ENCODE data around the gene LPCAT1.
"Not testable (repeated sequence)": the region's sequence is repeated elsewhere in the genome, so short reads cannot be mapped to it uniquely, and the experiment has no call there.

Gene LPCAT1

DNA sequence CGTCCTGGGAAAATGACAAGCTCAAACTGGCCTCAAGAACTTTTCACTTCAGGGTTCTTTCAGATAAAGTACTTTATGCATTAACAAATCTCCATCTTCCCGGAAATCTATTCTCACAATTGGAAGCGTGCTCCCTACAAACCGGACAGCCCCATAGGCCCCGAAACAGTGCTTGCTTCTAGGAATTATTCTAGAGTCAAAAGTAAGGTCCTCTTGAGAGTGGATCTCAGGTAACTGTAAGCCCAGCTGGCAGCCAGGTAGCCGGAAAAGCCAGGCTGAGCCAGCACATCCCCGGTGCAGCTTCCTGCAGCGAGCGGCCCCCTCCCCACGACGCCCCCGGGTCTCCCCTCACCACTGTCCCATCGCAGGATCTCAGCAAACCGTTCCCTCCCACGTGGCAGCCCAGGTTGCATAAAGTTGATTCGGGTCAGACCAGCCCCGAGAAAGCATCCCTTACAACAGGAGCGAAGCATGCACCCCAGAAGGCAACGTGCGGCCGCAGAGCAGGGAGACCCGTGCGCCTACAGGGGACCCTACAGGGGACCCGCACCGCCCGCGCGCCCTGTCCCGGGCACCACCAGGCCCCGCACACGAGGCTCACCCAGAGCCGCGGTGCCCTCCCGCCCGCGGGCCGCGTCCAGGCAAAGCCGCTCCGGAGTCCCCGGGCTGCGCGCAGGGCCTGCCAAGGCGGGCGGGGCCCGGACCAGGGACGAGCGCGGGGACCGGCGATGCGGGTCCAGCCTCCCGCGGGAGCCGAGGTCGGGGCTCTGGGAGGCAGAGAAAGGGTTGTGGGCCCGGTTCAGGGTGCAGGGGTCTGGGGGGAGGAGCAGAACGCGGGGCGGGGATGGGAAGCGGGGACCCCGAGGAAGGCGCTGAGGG is 920 bp downstream of the LPCAT1 start:
- DNase-seq (ENCODE audit: low spot score): no peak

- DNase-seq (ENCODE audit: low spot score): no peak
These were observed 1.8 kb downstream of the LPCAT1 start for GRCh38 chr5:1521671-1522600.

- no peak for DNase-seq (ENCODE audit: low spot score)
These were observed 2.8 kb downstream of the LPCAT1 start for GRCh38 chr5:1520791-1521453.

DNA sequence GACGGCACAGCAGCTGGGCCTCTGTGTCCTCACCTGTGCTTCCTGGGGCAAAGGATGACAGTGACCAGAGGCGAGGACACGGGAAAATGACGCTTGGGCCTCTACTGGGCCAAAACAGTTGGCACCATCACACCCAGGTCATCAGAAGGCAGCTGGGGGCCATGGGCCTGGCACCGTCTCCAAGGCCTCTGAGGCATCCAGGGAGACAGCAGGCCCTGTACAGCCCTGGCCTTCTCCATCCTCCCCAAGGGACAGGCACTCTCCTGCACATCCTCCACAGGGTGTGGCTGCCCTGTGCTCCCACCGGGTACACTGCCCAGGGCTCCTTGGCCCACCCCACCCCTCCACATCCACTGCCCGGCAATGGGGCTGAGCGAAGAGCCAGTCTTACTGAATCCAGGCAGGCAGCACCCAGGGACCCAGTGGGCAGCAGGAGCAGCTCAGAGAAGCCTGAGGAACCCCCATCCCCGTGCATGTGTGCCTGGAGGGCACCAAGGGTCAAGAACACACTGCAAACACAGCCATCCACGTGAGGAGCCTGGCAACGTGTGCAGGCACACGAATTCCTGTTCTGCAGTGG is 4.0 kb downstream of the LPCAT1 start:
- no peak for DNase-seq (ENCODE audit: low spot score)

GRCh38 chr5:1517838-1518237 is 5.9 kb downstream of the LPCAT1 start:
- DNase-seq (ENCODE audit: low spot score): no peak

DNA sequence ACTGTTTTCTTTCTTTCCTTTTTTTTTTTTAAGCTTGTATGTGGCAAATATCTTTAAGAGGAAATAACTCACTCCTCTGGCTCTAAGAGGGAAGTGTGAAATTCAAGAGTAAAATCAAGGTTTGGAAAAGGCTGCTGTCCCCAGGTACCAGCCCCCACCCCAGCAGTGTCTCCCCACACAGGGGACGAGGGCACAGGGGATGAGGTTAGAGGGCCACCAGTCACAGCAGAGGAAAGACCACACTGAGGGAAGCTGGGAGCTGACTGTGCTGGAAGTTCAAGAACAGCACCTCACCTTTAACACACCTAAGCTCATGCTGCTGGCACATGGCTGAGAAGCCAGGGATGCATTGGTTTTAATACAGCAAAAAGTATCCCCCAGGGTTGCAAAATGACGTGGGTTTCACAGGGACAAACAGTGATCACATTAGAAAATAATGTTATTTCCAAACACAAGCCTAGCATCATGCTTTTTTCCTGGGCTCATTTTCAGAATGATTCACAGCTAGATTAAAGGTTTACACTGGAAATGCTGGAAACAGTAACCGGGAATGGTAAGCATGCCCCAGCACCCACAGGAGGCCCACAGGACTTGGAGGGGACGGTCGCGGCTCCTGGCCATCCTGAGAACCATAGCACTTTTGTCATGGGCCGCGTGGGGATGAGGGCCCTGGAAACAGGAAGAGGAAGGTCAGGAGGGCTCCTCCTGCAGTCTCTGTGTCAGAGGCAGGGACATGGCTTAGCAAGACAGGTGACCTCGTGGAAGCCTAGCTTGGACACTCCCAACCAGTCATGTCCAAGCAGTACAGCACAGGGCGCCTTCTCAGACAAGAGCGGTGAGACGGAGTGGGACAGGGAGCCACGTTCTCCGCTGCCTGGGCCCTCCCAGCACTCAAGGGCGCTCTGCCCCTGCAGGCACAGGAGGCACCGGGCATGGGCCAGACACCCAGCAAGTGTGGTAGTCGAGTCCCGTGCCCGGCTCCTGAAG is 6.9 kb downstream of the LPCAT1 start:
- no peak for DNase-seq (ENCODE audit: low spot score)

DNA sequence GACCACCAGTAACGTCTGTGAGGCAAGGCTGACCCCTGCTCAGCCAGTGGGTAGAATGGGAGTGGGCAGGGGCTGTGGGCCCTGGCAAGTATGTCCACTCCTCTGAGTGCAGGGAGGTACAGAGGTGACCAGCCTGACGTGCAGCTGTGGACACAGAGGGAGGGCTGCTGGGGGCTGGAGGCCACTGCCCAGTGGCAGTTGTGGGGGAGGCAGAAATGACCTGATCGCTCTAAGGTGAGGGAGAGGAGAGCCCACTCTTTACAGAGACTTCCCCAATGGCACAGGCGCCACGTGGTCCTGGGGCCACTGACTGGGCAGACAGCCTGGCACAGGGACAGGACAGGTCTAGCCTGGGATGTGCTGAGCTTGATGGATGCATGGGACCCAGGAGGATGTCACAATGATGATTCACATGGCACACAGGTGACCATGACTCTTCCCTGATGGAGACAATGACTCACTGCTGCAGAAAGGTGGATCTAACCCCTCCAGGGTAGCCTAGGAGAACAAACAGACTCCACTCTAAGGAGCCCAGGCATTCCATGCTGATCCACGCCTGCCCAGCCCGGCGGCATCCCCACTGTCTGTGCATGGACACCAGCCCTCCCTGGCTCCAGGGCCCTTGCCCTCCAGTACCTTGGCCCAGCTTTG is 7.7 kb downstream of the LPCAT1 start:
- no peak for DNase-seq (ENCODE audit: low spot score)

GRCh38 chr5:1515311-1515920 is 8.3 kb downstream of the LPCAT1 start:
- DNase-seq (ENCODE audit: low spot score): no peak

DNA sequence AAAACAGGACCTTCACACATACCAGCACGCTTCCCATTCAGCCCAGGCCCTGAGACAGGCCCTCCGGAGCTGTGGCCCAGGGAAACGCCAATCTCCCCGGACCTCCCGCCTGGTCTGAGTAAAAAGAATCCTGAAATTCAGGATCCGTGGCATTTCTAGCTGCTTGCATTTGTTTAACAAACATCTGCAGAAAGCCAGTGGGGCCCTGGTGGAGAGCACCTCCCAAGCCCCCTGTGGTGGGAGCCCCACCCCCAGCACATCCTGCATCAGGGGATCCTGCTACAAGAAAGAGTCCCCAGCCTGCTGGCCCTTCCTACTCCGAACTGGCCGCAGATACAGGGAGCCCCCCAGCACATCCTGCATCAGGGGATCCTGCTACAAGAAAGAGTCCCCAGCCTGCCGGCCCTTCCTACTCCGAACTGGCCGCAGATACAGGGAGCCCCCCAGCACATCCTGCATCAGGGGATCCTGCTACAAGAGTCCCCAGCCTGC is 8.9 kb downstream of the LPCAT1 start:
- DNase-seq (ENCODE audit: low spot score): not testable (repeated sequence)

DNA sequence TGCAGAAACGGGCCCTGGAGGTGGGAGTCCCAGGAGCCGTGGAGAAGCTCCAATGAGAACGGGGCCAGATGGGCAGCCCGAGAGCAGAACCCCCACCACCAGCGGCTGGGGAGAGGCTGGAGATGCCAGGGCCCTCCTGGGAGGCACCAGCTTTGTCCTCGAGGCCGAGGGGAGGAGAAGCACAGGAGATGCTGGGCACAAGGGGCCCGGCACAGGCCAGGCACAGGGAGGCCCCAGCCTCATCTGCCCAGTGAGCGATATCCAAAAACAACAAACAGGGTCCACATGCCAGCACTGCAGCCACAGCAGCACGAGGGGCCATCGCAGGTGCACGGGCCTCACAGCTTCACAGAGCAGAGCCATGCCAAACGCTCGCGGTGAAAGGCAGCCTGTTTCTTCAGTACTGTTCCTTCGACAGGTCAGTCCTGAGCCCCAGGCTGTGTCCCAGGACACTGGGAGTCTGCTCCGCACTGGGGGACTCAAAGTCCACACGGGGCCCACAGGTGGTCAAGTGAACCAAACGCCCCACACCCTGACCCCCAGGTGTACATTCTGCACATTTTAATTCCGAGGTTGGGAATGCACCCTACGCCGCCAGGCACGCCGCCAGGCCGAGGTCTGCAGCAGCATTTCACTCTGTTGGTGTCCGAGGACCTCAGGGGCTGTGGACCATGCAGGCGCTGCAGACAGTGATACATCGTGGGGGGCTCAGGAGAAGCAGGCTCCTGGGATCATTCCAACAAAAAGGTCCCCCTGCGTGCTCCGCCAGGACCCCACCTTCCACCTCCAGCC is 9.5 kb downstream of the LPCAT1 start:
- DNase-seq (ENCODE audit: low spot score): no peak

GRCh38 chr5:1513326-1514026 is 10.3 kb downstream of the LPCAT1 start:
- no peak for DNase-seq (ENCODE audit: low spot score)

- no peak for DNase-seq (ENCODE audit: low spot score)
These were observed 11.0 kb downstream of the LPCAT1 start for GRCh38 chr5:1512541-1513291.

DNA sequence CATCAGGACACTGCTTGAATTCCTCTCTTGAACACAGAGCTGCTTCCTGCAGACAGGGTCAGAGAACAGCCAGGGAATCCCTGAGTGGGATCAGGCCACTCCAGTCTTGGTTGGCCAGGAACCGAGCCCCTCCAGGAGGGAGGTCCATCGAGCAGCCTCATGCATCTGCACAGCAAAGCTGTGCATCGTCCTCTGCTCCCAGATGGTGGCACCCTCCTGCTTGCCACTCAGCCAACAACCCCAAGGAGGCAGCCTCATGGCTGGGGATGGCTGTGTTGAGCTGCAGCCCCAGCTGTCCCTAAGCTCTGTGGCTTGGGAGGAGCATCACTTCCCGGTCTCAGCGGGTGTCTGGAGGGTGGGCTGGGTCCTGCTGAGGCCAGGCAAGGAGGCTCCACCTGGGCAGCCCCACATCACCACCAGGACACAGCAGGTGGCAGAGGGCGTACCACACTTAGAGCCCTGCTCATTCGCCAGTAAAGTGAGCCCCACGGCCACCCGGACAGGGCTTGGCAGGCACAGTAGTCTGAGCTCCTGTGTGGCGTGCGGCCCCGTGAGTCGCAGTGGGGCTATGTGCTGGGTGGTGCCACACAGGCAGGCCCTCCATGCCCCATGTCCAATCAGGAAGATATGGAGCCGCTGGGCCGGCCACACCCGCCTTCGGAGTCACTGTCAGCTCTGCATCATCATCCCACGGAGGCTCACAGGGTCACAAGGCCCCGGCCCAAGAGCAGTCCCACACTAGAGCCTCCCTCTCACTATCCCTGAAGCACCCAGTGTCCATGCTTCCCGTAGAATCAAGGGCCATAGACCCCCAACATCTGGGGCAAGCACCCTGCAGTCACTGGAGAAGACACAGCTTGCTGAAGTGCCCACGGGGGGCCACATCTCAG is 11.9 kb downstream of the LPCAT1 start:
- no peak for DNase-seq (ENCODE audit: low spot score)

GRCh38 chr5:1511048-1511447 is 12.7 kb downstream of the LPCAT1 start:
- DNase-seq (ENCODE audit: low spot score): no peak

- no peak for DNase-seq (ENCODE audit: low spot score)
These were observed 13.1 kb downstream of the LPCAT1 start for GRCh38 chr5:1510631-1511030.

- DNase-seq (ENCODE audit: low spot score): no peak
These were observed 13.6 kb downstream of the LPCAT1 start for GRCh38 chr5:1510151-1510561.

Measured in pons (tissue), 1 donor.